Glomerular visceral epithelial cell (primary cell): ENCODE results near the gene CHEK1.
A peak's percentile ranks its signal among the peaks of the same experiment; 100 is the strongest.

ENCODE experiments used
- DNase-seq: peaks from one replicate; pipeline ENCODE4 v3.0.0-alpha.2; 2016; ENCODE audit errors: extremely low spot score

CHEK1 gene

GRCh38 chr11:125626288-125626950 is 1.5 kb downstream of the CHEK1 start:
- peak; percentile 92 for DNase-seq

- no peak for DNase-seq
Observed at GRCh38 chr11:125627236-125627910, 2.4 kb downstream of the CHEK1 start.

- DNase-seq, result no peak
Observed at GRCh38 chr11:125637840-125638239, 12.9 kb downstream of the CHEK1 start.

GRCh38 chr11:125638315-125638714 is 13.4 kb downstream of the CHEK1 start:
- no peak for DNase-seq

GRCh38 chr11:125645871-125646270 is 20.9 kb downstream of the CHEK1 start:
- DNase-seq, result no peak

- DNase-seq, result no peak
Observed at GRCh38 chr11:125649465-125650166, 24.7 kb downstream of the CHEK1 start.

GRCh38 chr11:125662689-125663088 is 37.7 kb downstream of the CHEK1 start:
- no peak for DNase-seq

GRCh38 chr11:125663910-125664309 is 38.9 kb downstream of the CHEK1 start:
- DNase-seq, result no peak

- no peak for DNase-seq
Observed at GRCh38 chr11:125667151-125667550, 42.2 kb downstream of the CHEK1 start.

- DNase-seq, result no peak
Observed at GRCh38 chr11:125670172-125670571, 45.2 kb downstream of the CHEK1 start.

- DNase-seq, result no peak
Observed at GRCh38 chr11:125671561-125671960, 46.6 kb downstream of the CHEK1 start.

GRCh38 chr11:125674210-125674609 is 49.2 kb downstream of the CHEK1 start:
- no peak for DNase-seq

GRCh38 chr11:125675196-125675595 is 50.2 kb downstream of the CHEK1 start:
- no peak for DNase-seq

GRCh38 chr11:125679397-125679796 is 54.4 kb downstream of the CHEK1 start:
- no peak for DNase-seq

GRCh38 chr11:125679837-125680236 is 54.9 kb downstream of the CHEK1 start:
- DNase-seq, result no peak

GRCh38 chr11:125680747-125681146 is 55.8 kb downstream of the CHEK1 start, which contains the start of gene ACRV1:
Gene ACRV1 (minus strand): TSS chr11:125680847. CDS start chr11:125680780, 67 bp downstream.
- no peak for DNase-seq

- no peak for DNase-seq
Observed at GRCh38 chr11:125685228-125685627, 60.3 kb downstream of the CHEK1 start.

GRCh38 chr11:125688066-125688465 is 63.1 kb downstream of the CHEK1 start:
- no peak for DNase-seq

GRCh38 chr11:125688632-125689031 is 63.7 kb downstream of the CHEK1 start:
- no peak for DNase-seq

- no peak for DNase-seq
Observed at GRCh38 chr11:125689274-125689859, 64.4 kb downstream of the CHEK1 start.

GRCh38 chr11:125690006-125690405 is 65.0 kb downstream of the CHEK1 start:
- no peak for DNase-seq

GRCh38 chr11:125692887-125693286 is 67.9 kb downstream of the CHEK1 start:
- DNase-seq, result no peak
